Caco-2 (cell line): ENCODE results near the gene CRYBB1. TPM values are rescaled to one million over a fixed set of nuclear protein-coding genes. Genes with fewer than 3 reads are reported as not detected.
A peak's percentile ranks its signal among the peaks of the same experiment; 100 is the strongest.

Experiments
- BruUV-seq: library from RNA; stranded (reverse); fragments of 400-500 nt; replicated peaks from 2 replicates; lab custom pipeline; 2021; lab: Mats Ljungman, UMichigan
- CTCF ChIA-PET: fragments of 300-600 bp; sonication (Branson Sonifier 250); formaldehyde crosslinking; loops from one replicate; lab custom pipeline; 2022; ENCODE audit warnings: antibody characterized with exemption; lab: Charles Lee
- POLR2A ChIA-PET: fragments of 300-600 bp; sonication (Branson Sonifier 250); formaldehyde crosslinking; loops from one replicate; lab custom pipeline; 2022; ENCODE audit warnings: antibody characterized with exemption; lab: Charles Lee
- DNase-seq, 2 experiments: peaks; one replicate each; pipeline versions ENCODE4 v3.0.0 to v3.0.0-alpha.2; 2020 to 2022
- H3K27me3 ChIP-seq: replicated peaks from 2 replicates; pipeline ENCODE4 v1.6.0; 2011; ENCODE audit warnings: low read length; ENCODE audit not compliant: control insufficient read depth, insufficient read depth
- H3K36me3 ChIP-seq: 2 replicates; pipeline ENCODE4 v1.5.1; 2011; ENCODE audit warnings: low read length; ENCODE audit not compliant: control insufficient read depth, insufficient read depth
- H3K4me1 ChIP-seq: fragments of 250-450 bp; sonication (Bioruptor Pico); 2 replicates; pipeline ENCODE4 v1.5.1; 2020; ENCODE audit warnings: mild to moderate bottlenecking
- H3K4me3 ChIP-seq: 2 replicates; pipeline ENCODE4 v1.5.1; 2011; ENCODE audit warnings: low read depth, mild to moderate bottlenecking, control low read depth, low read length
- H3K9me3 ChIP-seq: fragments of 250-450 bp; sonication (Bioruptor Pico); 2 replicates; pipeline ENCODE4 v1.5.1; 2020; ENCODE audit warnings: mild to moderate bottlenecking, moderate library complexity
- H3K27ac Mint-ChIP-seq: one replicate; pipeline ENCODE4 v1.8.0; 2022; ENCODE audit warnings: mixed read lengths; ENCODE audit not compliant: unreplicated experiment
- H3K27me3 Mint-ChIP-seq: one replicate; pipeline ENCODE4 v1.8.0; 2022; ENCODE audit warnings: mixed read lengths; ENCODE audit not compliant: insufficient read depth, unreplicated experiment
- H3K36me3 Mint-ChIP-seq: one replicate; pipeline ENCODE4 v1.8.0; 2022; ENCODE audit warnings: mild to moderate bottlenecking, mixed read lengths; ENCODE audit not compliant: insufficient read depth, unreplicated experiment
- H3K4me1 Mint-ChIP-seq: one replicate; pipeline ENCODE4 v1.8.0; 2022; ENCODE audit warnings: low read depth, mixed read lengths; ENCODE audit not compliant: unreplicated experiment
- H3K4me3 Mint-ChIP-seq: one replicate; pipeline ENCODE4 v1.8.0; 2022; ENCODE audit warnings: mild to moderate bottlenecking, moderate library complexity, mixed read lengths; ENCODE audit not compliant: unreplicated experiment
- H3K9me3 Mint-ChIP-seq: one replicate; pipeline ENCODE4 v1.8.0; 2022; ENCODE audit warnings: mixed read lengths; ENCODE audit not compliant: unreplicated experiment
- CTCF ChIP-seq, 2 experiments: fragments of 200-600 bp in 1 of 2; IDR thresholded peaks; 1 replicate in 1 of 2; 2 replicates in 1 of 2; pipeline versions ENCODE4 v1.5.1 to v1.8.0; 2011 to 2022; ENCODE audit warnings: antibody characterized with exemption in 1 of 2, control low read depth in 1 of 2, inconsistent platforms in 1 of 2, low read depth in 1 of 2, low read length in 1 of 2, mild to moderate bottlenecking in 1 of 2, moderate library complexity in 1 of 2; ENCODE audit not compliant: insufficient read depth in 1 of 2, severe bottlenecking in 1 of 2, unreplicated experiment in 1 of 2
- intact Hi-C: fragments of 100-400 bp; cut with micrococcal nuclease; formaldehyde crosslinking; loops from one replicate; pipeline ENCODE4 v1.10.0; 2022; ENCODE audit not compliant: unreplicated experiment
- total RNA-seq: library from RNA; stranded (reverse); gene quantifications from 2 replicates; pipeline ENCODE4 v1.2.3, GENCODE V29; 2022

The CRYBB1 gene
- total RNA-seq, 1 experiment from 2014 or later, result not detected

GRCh38 chr22:26570115-26570514 lies 47.7 kb downstream of the CRYBB1 start:
- no peaks in the 10 kb centered on the region for H3K36me3 ChIP-seq
- Mint-ChIP-seq H3K9me3 (no peaks in the 10 kb centered on the region), H3K4me3 (no peak overlapping the region), H3K27me3 (no peaks in the 10 kb centered on the region), H3K36me3 (no peaks in the 10 kb centered on the region), H3K27ac (no peak overlapping the region), H3K4me1 (peaks cover 8% of the 10 kb centered on the region)
- BruUV-seq, result no TSS peak
- no peaks in the 10 kb centered on the region for H3K9me3 ChIP-seq
- H3K4me1 ChIP-seq, result peaks cover 16% of the 10 kb centered on the region
- no peaks in the 10 kb centered on the region for H3K27me3 ChIP-seq
- no peak for DNase-seq
- no peak for TF ChIP-seq CTCF (IDR thresholded peaks at IDR 0.05; ENCODE audit: insufficient read depth in 1 of 2, low read depth in 1 of 2, low read length in 1 of 2, severe bottlenecking in 1 of 2, unreplicated experiment in 1 of 2)
- ChIA-PET CTCF (no interaction called here), POLR2A (no interaction called here)
- intact Hi-C loops, result no loop called here
- H3K4me3 ChIP-seq, result no peak overlapping the region

- no peaks in the 10 kb centered on the region for H3K36me3 Mint-ChIP-seq
- POLR2A ChIA-PET, result no interaction called here
- Histone ChIP-seq H3K9me3 (no peaks in the 10 kb centered on the region), H3K4me1 (peaks cover 16% of the 10 kb centered on the region), H3K4me3 (no peak overlapping the region), H3K36me3 (no peaks in the 10 kb centered on the region), H3K27me3 (no peaks in the 10 kb centered on the region)
- peak; percentile 75 to 84 for DNase-seq
- peak overlapping the region; percentile 88 for H3K27ac Mint-ChIP-seq
- no peak for TF ChIP-seq CTCF (IDR thresholded peaks at IDR 0.05; ENCODE audit: insufficient read depth in 1 of 2, low read depth in 1 of 2, low read length in 1 of 2, severe bottlenecking in 1 of 2, unreplicated experiment in 1 of 2)
- peak overlapping the region; percentile 34 for H3K4me3 Mint-ChIP-seq
- H3K9me3 Mint-ChIP-seq, result no peaks in the 10 kb centered on the region
- BruUV-seq, result no TSS peak
- intact Hi-C loops, result loop anchor here (5.0 kb wide), 1 partner anchor 51 kb away; no protein-coding TSS in a partner anchor
- H3K4me1 Mint-ChIP-seq, result peaks cover 8% of the 10 kb centered on the region
- CTCF ChIA-PET, result no interaction called here
- no peaks in the 10 kb centered on the region for H3K27me3 Mint-ChIP-seq
Measured at GRCh38 chr22:26568207-26568706, 49.6 kb downstream of the CRYBB1 start.

DNA sequence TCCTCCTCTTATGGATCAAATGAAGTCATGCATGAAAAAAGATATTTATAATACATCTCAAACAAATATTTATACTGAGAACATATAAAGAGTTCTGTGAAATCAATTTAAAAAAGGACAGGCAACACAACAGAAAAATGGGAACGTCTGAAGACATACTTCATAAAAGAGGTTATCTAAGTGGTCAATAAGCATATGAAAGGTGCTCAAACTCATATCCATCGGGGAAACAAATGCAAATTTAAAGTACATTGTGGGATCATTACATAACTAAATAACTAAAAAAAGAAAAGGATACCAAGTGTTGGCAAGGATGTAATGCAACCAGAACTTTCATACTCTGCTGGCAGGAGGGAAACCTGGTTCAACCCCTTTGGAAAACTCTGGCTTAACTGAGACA lies 50.2 kb downstream of the CRYBB1 start:
- no peak overlapping the region for H3K4me3 Mint-ChIP-seq
- ChIA-PET POLR2A (no interaction called here), CTCF (no interaction called here)
- TF ChIP-seq CTCF (IDR thresholded peaks at IDR 0.05; ENCODE audit: insufficient read depth in 1 of 2, low read depth in 1 of 2, low read length in 1 of 2, severe bottlenecking in 1 of 2, unreplicated experiment in 1 of 2), result no peak
- peaks cover 16% of the 10 kb centered on the region for H3K4me1 ChIP-seq
- H3K36me3 Mint-ChIP-seq, result no peaks in the 10 kb centered on the region
- H3K9me3 Mint-ChIP-seq, result no peaks in the 10 kb centered on the region
- no peak for DNase-seq
- no peaks in the 10 kb centered on the region for H3K27me3 ChIP-seq
- no peaks in the 10 kb centered on the region for H3K36me3 ChIP-seq
- H3K9me3 ChIP-seq, result no peaks in the 10 kb centered on the region
- peak overlapping the region; percentile 88 for H3K27ac Mint-ChIP-seq
- BruUV-seq, result TSS peak; percentile 58
- H3K27me3 Mint-ChIP-seq, result no peaks in the 10 kb centered on the region
- no peak overlapping the region for H3K4me3 ChIP-seq
- peaks cover 8% of the 10 kb centered on the region for H3K4me1 Mint-ChIP-seq
- intact Hi-C loops, result loop anchor here (5.0 kb wide), 1 partner anchor 50 kb away; no protein-coding TSS in a partner anchor
